ENCODE data around the gene GLT1D1. TPM values are rescaled to one million over a fixed set of nuclear protein-coding genes. Genes with fewer than 3 reads are reported as not detected.

The GLT1D1 gene
- total and polyA plus RNA-seq, 2 experiments from 2014 or later, result 1.4 to 4.4 TPM

- H3K9me3 Mint-ChIP-seq, result peaks cover 84% of the 10 kb centered on the region
- H3K36me3 Mint-ChIP-seq (ENCODE audit: low read depth), result peaks cover 56% of the 10 kb centered on the region
- H4K20me1 ChIP-seq (replicated peaks; ENCODE audit: insufficient read depth), result peaks cover 5% of the 10 kb centered on the region; the same call in 1 of the 2 replicates
These were observed 49.5 kb upstream of the GLT1D1 start for GRCh38 chr12:128803788-128804187.

More at GRCh38 chr12:128803788-128804187, 49.5 kb upstream of the GLT1D1 start:
- H3K4me3 Mint-ChIP-seq, result no peak overlapping the region
- peaks cover 34% of the 10 kb centered on the region for H3K79me2 ChIP-seq (replicated peaks; ENCODE audit: insufficient read depth)
- no peak overlapping the region for H3K27ac ChIP-seq (ENCODE audit: low read depth)
- H3K36me3 ChIP-seq (ENCODE audit: insufficient read depth), result peaks cover 9% of the 10 kb centered on the region; the same call in 1 of the 2 replicates
- H3K9me2 ChIP-seq (ENCODE audit: insufficient read depth), result no peaks in the 10 kb centered on the region
- H3K27me3 Mint-ChIP-seq (ENCODE audit: insufficient read depth, low read depth, poor library complexity), result peaks cover 3% of the 10 kb centered on the region
- H3K27me3 ChIP-seq (ENCODE audit: insufficient read depth), result no peaks in the 10 kb centered on the region
- no peaks in the 10 kb centered on the region for H3F3A ChIP-seq (replicated peaks; ENCODE audit: low read depth)
- no peak overlapping the region for H2AFZ ChIP-seq
- H3K4me1 ChIP-seq (ENCODE audit: insufficient read depth), result no peaks in the 10 kb centered on the region
- TF ChIP-seq EZH2phosphoT487 (IDR thresholded peaks at IDR 0.05; ENCODE audit: unreplicated experiment), result no peak
- TF ChIP-seq REST (IDR thresholded peaks at IDR 0.05; ENCODE audit: unreplicated experiment), result no peak
- TF ChIP-seq, protein P1, sequence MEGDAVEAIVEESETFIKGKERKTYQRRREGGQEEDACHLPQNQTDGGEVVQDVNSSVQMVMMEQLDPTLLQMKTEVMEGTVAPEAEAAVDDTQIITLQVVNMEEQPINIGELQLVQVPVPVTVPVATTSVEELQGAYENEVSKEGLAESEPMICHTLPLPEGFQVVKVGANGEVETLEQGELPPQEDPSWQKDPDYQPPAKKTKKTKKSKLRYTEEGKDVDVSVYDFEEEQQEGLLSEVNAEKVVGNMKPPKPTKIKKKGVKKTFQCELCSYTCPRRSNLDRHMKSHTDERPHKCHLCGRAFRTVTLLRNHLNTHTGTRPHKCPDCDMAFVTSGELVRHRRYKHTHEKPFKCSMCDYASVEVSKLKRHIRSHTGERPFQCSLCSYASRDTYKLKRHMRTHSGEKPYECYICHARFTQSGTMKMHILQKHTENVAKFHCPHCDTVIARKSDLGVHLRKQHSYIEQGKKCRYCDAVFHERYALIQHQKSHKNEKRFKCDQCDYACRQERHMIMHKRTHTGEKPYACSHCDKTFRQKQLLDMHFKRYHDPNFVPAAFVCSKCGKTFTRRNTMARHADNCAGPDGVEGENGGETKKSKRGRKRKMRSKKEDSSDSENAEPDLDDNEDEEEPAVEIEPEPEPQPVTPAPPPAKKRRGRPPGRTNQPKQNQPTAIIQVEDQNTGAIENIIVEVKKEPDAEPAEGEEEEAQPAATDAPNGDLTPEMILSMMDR (conservative IDR thresholded peaks at IDR 0.05; ENCODE audit: low read depth in 2 of 2), result no peak
- TF ChIP-seq, protein P2, sequence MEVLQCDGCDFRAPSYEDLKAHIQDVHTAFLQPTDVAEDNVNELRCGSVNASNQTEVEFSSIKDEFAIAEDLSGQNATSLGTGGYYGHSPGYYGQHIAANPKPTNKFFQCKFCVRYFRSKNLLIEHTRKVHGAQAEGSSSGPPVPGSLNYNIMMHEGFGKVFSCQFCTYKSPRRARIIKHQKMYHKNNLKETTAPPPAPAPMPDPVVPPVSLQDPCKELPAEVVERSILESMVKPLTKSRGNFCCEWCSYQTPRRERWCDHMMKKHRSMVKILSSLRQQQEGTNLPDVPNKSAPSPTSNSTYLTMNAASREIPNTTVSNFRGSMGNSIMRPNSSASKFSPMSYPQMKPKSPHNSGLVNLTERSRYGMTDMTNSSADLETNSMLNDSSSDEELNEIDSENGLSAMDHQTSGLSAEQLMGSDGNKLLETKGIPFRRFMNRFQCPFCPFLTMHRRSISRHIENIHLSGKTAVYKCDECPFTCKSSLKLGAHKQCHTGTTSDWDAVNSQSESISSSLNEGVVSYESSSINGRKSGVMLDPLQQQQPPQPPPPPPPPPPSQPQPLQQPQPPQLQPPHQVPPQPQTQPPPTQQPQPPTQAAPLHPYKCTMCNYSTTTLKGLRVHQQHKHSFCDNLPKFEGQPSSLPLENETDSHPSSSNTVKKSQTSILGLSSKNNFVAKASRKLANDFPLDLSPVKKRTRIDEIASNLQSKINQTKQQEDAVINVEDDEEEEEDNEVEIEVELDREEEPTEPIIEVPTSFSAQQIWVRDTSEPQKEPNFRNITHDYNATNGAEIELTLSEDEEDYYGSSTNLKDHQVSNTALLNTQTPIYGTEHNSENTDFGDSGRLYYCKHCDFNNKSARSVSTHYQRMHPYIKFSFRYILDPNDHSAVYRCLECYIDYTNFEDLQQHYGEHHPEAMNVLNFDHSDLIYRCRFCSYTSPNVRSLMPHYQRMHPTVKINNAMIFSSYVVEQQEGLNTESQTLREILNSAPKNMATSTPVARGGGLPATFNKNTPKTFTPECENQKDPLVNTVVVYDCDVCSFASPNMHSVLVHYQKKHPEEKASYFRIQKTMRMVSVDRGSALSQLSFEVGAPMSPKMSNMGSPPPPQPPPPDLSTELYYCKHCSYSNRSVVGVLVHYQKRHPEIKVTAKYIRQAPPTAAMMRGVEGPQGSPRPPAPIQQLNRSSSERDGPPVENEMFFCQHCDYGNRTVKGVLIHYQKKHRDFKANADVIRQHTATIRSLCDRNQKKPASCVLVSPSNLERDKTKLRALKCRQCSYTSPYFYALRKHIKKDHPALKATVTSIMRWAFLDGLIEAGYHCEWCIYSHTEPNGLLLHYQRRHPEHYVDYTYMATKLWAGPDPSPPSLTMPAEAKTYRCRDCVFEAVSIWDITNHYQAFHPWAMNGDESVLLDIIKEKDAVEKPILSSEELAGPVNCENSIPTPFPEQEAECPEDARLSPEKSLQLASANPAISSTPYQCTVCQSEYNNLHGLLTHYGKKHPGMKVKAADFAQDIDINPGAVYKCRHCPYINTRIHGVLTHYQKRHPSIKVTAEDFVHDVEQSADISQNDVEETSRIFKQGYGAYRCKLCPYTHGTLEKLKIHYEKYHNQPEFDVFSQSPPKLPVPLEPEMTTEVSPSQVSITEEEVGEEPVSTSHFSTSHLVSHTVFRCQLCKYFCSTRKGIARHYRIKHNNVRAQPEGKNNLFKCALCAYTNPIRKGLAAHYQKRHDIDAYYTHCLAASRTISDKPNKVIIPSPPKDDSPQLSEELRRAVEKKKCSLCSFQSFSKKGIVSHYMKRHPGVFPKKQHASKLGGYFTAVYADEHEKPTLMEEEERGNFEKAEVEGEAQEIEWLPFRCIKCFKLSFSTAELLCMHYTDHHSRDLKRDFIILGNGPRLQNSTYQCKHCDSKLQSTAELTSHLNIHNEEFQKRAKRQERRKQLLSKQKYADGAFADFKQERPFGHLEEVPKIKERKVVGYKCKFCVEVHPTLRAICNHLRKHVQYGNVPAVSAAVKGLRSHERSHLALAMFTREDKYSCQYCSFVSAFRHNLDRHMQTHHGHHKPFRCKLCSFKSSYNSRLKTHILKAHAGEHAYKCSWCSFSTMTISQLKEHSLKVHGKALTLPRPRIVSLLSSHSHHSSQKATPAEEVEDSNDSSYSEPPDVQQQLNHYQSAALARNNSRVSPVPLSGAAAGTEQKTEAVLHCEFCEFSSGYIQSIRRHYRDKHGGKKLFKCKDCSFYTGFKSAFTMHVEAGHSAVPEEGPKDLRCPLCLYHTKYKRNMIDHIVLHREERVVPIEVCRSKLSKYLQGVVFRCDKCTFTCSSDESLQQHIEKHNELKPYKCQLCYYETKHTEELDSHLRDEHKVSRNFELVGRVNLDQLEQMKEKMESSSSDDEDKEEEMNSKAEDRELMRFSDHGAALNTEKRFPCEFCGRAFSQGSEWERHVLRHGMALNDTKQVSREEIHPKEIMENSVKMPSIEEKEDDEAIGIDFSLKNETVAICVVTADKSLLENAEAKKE (CRISPR knock-in tag; IDR thresholded peaks at IDR 0.05), result no peak
- no peak for TF ChIP-seq STAT1 (IDR thresholded peaks at IDR 0.05; ENCODE audit: unreplicated experiment)
- TF ChIP-seq CREB1 (CRISPR knock-in tag; IDR thresholded peaks at IDR 0.05; ENCODE audit: low read depth), result no peak
- no peak for TF ChIP-seq POLR2AphosphoS5 (IDR thresholded peaks at IDR 0.05; ENCODE audit: low read depth)
- no peak for TF ChIP-seq JUNB (IDR thresholded peaks at IDR 0.05; ENCODE audit: unreplicated experiment)
- no peak overlapping the region for H3K4me3 ChIP-seq
- H3K4me1 Mint-ChIP-seq, result no peaks in the 10 kb centered on the region
- H3K27ac Mint-ChIP-seq, result no peak overlapping the region
- no peak overlapping the region for H3K4me2 ChIP-seq
- DNase-seq (ENCODE audit: low spot score) (no peak), ATAC-seq (no peak)
